Large intestine (tissue), 3 donors: ENCODE data around the gene ZC3H13. TPM values are rescaled to one million over a fixed set of nuclear protein-coding genes. Genes with fewer than 3 reads are reported as not detected.

Experiments used
- DNase-seq, 2 donors: peaks; one replicate each; pipeline versions ENCODE4 v3.0.0 to v3.0.0-alpha.2; 2013
- H3K27ac ChIP-seq: one replicate; pipeline ENCODE4 v1.5.1; 2013; ENCODE audit warnings: low read length
- H3K27me3 ChIP-seq: 2 replicates; pipeline ENCODE4 v1.6.1; 2013; ENCODE audit warnings: low read length; ENCODE audit not compliant: control insufficient read depth, insufficient read depth
- H3K36me3 ChIP-seq: 2 replicates; pipeline ENCODE4 v1.6.1; 2013; ENCODE audit warnings: low read length; ENCODE audit not compliant: control insufficient read depth, insufficient read depth
- H3K4me1 ChIP-seq: one replicate; pipeline ENCODE4 v1.6.1; 2013; ENCODE audit warnings: low read length; ENCODE audit not compliant: control insufficient read depth, insufficient read depth
- H3K4me3 ChIP-seq: one replicate; pipeline ENCODE4 v1.5.1; 2013; ENCODE audit warnings: low read length
- H3K9me3 ChIP-seq: one replicate; pipeline ENCODE4 v1.6.1; 2013; ENCODE audit warnings: mild to moderate bottlenecking, low read depth, low read length, moderate library complexity; ENCODE audit not compliant: control insufficient read depth
- WGBS: methylation state at CpG from one replicate; pipeline ENCODE4 v1.1.5; 2013; ENCODE audit warnings: low lambda C conversion rate; ENCODE audit not compliant: insufficient coverage; 5-methylcytosine and 5-hydroxymethylcytosine counted together
- polyA plus RNA-seq: library from polyadenylated mRNA; unstranded; fragments of 120-200 nt; gene quantifications from one replicate; pipeline ENCODE4 v1.2.1, GENCODE V29; 2013

Gene ZC3H13
- polyA plus RNA-seq, 1 donor, result 36.4 TPM

- H3K36me3 ChIP-seq, result no peaks in the 10 kb centered on the region
- H3K27me3 ChIP-seq, result peaks cover 12% of the 10 kb centered on the region
- no peak for DNase-seq
- no peaks in the 10 kb centered on the region for H3K4me1 ChIP-seq
- no CpG with 5 or more reads among the region's 5 CpGs for WGBS
- H3K4me3 ChIP-seq, result no peak overlapping the region
- no peak overlapping the region for H3K27ac ChIP-seq
- H3K9me3 ChIP-seq, result no peaks in the 10 kb centered on the region
Observed at GRCh38 chr13:45928176-45928575, 124.4 kb downstream of the ZC3H13 start.

DNA sequence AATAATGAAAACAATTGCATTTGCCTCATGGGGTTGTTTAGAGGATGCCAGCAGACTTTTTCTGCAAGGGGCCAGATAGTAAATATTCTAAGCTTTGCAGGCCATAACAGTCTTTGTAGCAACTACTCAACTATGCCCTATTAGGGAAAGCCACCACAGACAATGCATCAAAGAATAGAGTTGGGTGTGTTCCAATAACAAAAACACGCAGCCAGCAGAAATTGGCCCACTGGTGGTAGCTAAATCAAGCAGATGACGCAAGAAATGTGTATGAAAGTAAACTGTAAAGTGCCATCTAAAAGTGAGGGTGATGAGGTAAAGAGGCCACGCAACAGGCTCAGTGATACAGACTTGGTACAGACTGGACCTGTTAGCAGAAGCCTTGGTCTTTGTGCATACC, 125.8 kb downstream of the ZC3H13 start:
- Histone ChIP-seq H3K27ac (no peak overlapping the region), H3K27me3 (peaks cover 5% of the 10 kb centered on the region), H3K9me3 (no peaks in the 10 kb centered on the region), H3K4me1 (no peaks in the 10 kb centered on the region), H3K36me3 (no peaks in the 10 kb centered on the region), H3K4me3 (no peak overlapping the region)
- 82% methylated on average over 2 of the region's 3 CpGs for WGBS
- DNase-seq, result no peak

GRCh38 chr13:45925151-45925550, 127.4 kb downstream of the ZC3H13 start:
- Histone ChIP-seq H3K4me3 (no peak overlapping the region), H3K27ac (no peak overlapping the region), H3K27me3 (peaks cover 2% of the 10 kb centered on the region), H3K36me3 (no peaks in the 10 kb centered on the region), H3K9me3 (no peaks in the 10 kb centered on the region), H3K4me1 (no peaks in the 10 kb centered on the region)
- WGBS, result 60% methylated on average over 1 of the region's 3 CpGs
- no peak for DNase-seq

DNA sequence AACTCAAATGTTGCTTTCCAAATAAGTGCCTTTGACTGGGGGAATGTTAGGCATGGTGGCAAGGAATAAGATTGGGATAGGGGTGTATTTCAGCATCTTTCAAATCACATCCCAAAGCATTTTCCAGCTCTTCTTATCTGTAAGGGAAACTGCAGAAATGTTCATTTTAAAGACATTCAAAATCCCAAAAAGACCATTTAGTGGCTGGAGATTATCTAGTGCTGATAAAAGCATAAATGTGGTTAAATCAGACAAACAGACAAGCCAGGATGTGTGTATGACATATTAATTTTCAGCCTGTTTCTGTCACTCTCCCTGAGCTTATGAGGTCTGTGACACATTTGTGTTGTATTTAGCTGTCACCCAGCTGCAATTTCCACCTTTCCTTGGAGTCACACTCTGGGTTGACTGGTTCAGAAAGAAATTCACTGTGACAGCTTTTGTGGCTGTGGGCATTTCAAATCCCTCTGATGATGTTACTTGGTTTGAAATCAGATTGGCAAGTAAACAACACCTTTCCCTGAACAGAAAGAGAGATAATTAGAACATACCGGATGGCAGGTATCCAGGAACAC, 131.3 kb downstream of the ZC3H13 start:
- Histone ChIP-seq H3K27ac (no peak overlapping the region), H3K36me3 (no peaks in the 10 kb centered on the region), H3K4me3 (no peak overlapping the region), H3K4me1 (no peaks in the 10 kb centered on the region), H3K27me3 (no peaks in the 10 kb centered on the region), H3K9me3 (no peaks in the 10 kb centered on the region)
- WGBS, result 80% methylated on average over 1 of the region's 1 CpG
- DNase-seq, result no peak

- 100% methylated on average over 1 of the region's 3 CpGs for WGBS
- Histone ChIP-seq H3K27ac (no peak overlapping the region), H3K4me3 (no peak overlapping the region), H3K4me1 (no peaks in the 10 kb centered on the region), H3K9me3 (no peaks in the 10 kb centered on the region), H3K27me3 (no peaks in the 10 kb centered on the region), H3K36me3 (no peaks in the 10 kb centered on the region)
- DNase-seq, result no peak
Observed at GRCh38 chr13:45918597-45918996, 133.9 kb downstream of the ZC3H13 start.

GRCh38 chr13:45917019-45917418, 135.5 kb downstream of the ZC3H13 start:
- Histone ChIP-seq H3K4me1 (no peaks in the 10 kb centered on the region), H3K9me3 (no peaks in the 10 kb centered on the region), H3K4me3 (no peak overlapping the region), H3K27ac (no peak overlapping the region), H3K27me3 (no peaks in the 10 kb centered on the region), H3K36me3 (no peaks in the 10 kb centered on the region)
- DNase-seq, result no peak

- 100% methylated on average over 1 of the region's 7 CpGs for WGBS
Observed at GRCh38 chr13:45915686-45916439, 136.7 kb downstream of the ZC3H13 start.

GRCh38 chr13:45909673-45910072, 142.9 kb downstream of the ZC3H13 start:
- Histone ChIP-seq H3K36me3 (no peaks in the 10 kb centered on the region), H3K9me3 (no peaks in the 10 kb centered on the region), H3K27ac (no peak overlapping the region), H3K27me3 (no peaks in the 10 kb centered on the region), H3K4me3 (no peak overlapping the region), H3K4me1 (no peaks in the 10 kb centered on the region)
- no peak for DNase-seq
- no CpG with 5 or more reads among the region's 7 CpGs for WGBS

More at GRCh38 chr13:45915686-45916439, 136.7 kb downstream of the ZC3H13 start:
- H3K4me1 ChIP-seq, result no peaks in the 10 kb centered on the region
- H3K27me3 ChIP-seq, result no peaks in the 10 kb centered on the region
- no peak overlapping the region for H3K27ac ChIP-seq
- H3K36me3 ChIP-seq, result no peaks in the 10 kb centered on the region
- DNase-seq, result no peak
- H3K9me3 ChIP-seq, result no peaks in the 10 kb centered on the region
- H3K4me3 ChIP-seq, result no peak overlapping the region

DNA sequence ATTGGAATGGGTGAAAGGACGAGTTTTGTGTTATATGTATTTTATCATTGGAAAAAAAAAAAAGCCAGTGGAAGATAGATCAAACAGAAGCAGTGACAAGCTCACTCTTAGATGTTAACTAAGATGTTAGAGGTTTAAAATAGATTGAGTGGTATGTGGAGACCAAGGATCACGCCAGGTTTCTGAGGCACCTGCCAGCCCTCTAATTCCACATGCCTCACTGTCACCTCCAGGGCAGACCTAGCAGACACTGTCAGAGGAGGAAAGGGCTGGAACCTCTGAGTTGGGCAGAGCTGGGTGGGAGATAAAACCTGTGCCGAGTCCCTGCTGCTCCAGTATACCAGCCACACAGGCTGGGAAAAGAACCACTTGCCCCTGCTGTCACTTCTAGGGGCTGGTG, 143.5 kb downstream of the ZC3H13 start:
- no peak for DNase-seq
- no peaks in the 10 kb centered on the region for H3K36me3 ChIP-seq
- H3K4me3 ChIP-seq, result no peak overlapping the region
- H3K27ac ChIP-seq, result no peak overlapping the region
- WGBS, result 63% methylated on average over 1 of the region's 3 CpGs
- H3K4me1 ChIP-seq, result no peaks in the 10 kb centered on the region
- no peaks in the 10 kb centered on the region for H3K27me3 ChIP-seq
- H3K9me3 ChIP-seq, result no peaks in the 10 kb centered on the region

- DNase-seq, result no peak
Observed at GRCh38 chr13:45907503-45907902, 145.0 kb downstream of the ZC3H13 start.

More at GRCh38 chr13:45907503-45907902, 145.0 kb downstream of the ZC3H13 start:
- Histone ChIP-seq H3K4me1 (no peaks in the 10 kb centered on the region), H3K9me3 (no peaks in the 10 kb centered on the region), H3K27ac (no peak overlapping the region), H3K4me3 (no peak overlapping the region), H3K27me3 (no peaks in the 10 kb centered on the region), H3K36me3 (no peaks in the 10 kb centered on the region)
- WGBS, result 53% methylated on average over 3 of the region's 11 CpGs
